ENCODE measurements around the gene DERL2.

- TF ChIP-seq POLR3G (IDR thresholded peaks at IDR 0.05; ENCODE audit: extremely low read depth, insufficient read length, insufficient replicate concordance) (no peak), MYC (IDR thresholded peaks at IDR 0.05; ENCODE audit: low read depth, low read length) (no peak), MYC (CRISPR knock-in tag; IDR thresholded peaks at IDR 0.05; ENCODE audit: borderline replicate concordance, low read depth) (no peak), DNMT1 (IDR thresholded peaks at IDR 0.05) (no peak), ZNF407 (IDR thresholded peaks at IDR 0.05; ENCODE audit: low read depth) (no peak), CTCF (IDR thresholded peaks at IDR 0.05 in 2 of 3, conservative IDR thresholded peaks at IDR 0.05 in 1 of 3; ENCODE audit: insufficient read depth in 2 of 3, low read depth in 1 of 3, low read length in 3 of 3) (no peak), ZC3H4 (CRISPR knock-in tag; IDR thresholded peaks at IDR 0.05; ENCODE audit: borderline replicate concordance) (no peak), ZNF586 (CRISPR knock-in tag; conservative IDR thresholded peaks at IDR 0.05) (no peak), GTF2B (IDR thresholded peaks at IDR 0.05; ENCODE audit: extremely low read depth, insufficient read length) (no peak)
Measured at GRCh38 chr17:5443728-5444127, 42.2 kb downstream of the DERL2 start.
